Measurements from ENCODE around the gene CCL28. TPM values are rescaled to one million over a fixed set of nuclear protein-coding genes. Genes with fewer than 3 reads are reported as not detected.

The CCL28 gene
- total and polyA plus RNA-seq, 9 of the 15 experiments (the other 6 are each of a cell fraction or from before 2014, with no cell fraction given): not detected

GRCh38 chr5:43415935-43416802 is 4.0 kb upstream of the CCL28 start (continued):
- TF ChIP-seq, protein P1, sequence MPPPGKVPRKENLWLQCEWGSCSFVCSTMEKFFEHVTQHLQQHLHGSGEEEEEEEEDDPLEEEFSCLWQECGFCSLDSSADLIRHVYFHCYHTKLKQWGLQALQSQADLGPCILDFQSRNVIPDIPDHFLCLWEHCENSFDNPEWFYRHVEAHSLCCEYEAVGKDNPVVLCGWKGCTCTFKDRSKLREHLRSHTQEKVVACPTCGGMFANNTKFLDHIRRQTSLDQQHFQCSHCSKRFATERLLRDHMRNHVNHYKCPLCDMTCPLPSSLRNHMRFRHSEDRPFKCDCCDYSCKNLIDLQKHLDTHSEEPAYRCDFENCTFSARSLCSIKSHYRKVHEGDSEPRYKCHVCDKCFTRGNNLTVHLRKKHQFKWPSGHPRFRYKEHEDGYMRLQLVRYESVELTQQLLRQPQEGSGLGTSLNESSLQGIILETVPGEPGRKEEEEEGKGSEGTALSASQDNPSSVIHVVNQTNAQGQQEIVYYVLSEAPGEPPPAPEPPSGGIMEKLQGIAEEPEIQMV (tag; conservative IDR thresholded peaks at IDR 0.05; ENCODE audit: low read depth): no peak
- TF ChIP-seq MAX (CRISPR knock-in tag; IDR thresholded peaks at IDR 0.05) (no peak), AFF1 (IDR thresholded peaks at IDR 0.05; ENCODE audit: low read depth in 1 of 2, partially characterized antibody in 2 of 2) (no peak), FOS (IDR thresholded peaks at IDR 0.05; ENCODE audit: extremely low read depth, insufficient read length) (peak; percentile 47), PRPF4 (IDR thresholded peaks at IDR 0.05; ENCODE audit: insufficient read depth, low read depth, low read length, poor library complexity, severe bottlenecking) (no peak), TFAM (CRISPR knock-in tag; conservative IDR thresholded peaks at IDR 0.05) (no peak), ZBED1 (IDR thresholded peaks at IDR 0.05) (no peak), MTA3 (IDR thresholded peaks at IDR 0.05; ENCODE audit: borderline replicate concordance) (peak; percentile 49; the same call in 1 of the 2 replicates), ZNF785 (CRISPR knock-in tag; IDR thresholded peaks at IDR 0.05) (no peak), ZNF699 (CRISPR knock-in tag; IDR thresholded peaks at IDR 0.05; ENCODE audit: insufficient replicate concordance) (no peak), ZC3H4 (CRISPR knock-in tag; IDR thresholded peaks at IDR 0.05; ENCODE audit: borderline replicate concordance) (no peak), VEZF1 (CRISPR knock-in tag; IDR thresholded peaks at IDR 0.05) (no peak), U2AF1 (optimal IDR thresholded peaks at IDR 0.05; ENCODE audit: low read depth, low read length) (no peak), RFX1 (IDR thresholded peaks at IDR 0.05) (no peak), ZZZ3 (IDR thresholded peaks at IDR 0.05) (no peak), CCNT2 (IDR thresholded peaks at IDR 0.05; ENCODE audit: borderline replicate concordance, extremely low read depth, insufficient read length, low read depth, low read length) (peak; percentile 25)
- TF ChIP-seq, protein P2, sequence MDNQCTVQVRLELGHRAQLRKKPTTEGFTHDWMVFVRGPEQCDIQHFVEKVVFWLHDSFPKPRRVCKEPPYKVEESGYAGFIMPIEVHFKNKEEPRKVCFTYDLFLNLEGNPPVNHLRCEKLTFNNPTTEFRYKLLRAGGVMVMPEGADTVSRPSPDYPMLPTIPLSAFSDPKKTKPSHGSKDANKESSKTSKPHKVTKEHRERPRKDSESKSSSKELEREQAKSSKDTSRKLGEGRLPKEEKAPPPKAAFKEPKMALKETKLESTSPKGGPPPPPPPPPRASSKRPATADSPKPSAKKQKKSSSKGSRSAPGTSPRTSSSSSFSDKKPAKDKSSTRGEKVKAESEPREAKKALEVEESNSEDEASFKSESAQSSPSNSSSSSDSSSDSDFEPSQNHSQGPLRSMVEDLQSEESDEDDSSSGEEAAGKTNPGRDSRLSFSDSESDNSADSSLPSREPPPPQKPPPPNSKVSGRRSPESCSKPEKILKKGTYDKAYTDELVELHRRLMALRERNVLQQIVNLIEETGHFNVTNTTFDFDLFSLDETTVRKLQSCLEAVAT (IDR thresholded peaks at IDR 0.05): peak in 1 of 2 experiments; percentile 71; a peak in 2 of 4 replicates
